PC-3 (cell line): Measurements from ENCODE around the gene GPR33.

Source experiments
- EZH2 ChIP-seq: fragments of 300-600 bp; sonication (generic); IDR thresholded peaks from one replicate; pipeline ENCODE4 v1.6.1; 2017; ENCODE audit warnings: antibody characterized with exemption, mild to moderate bottlenecking, low read length; ENCODE audit not compliant: unreplicated experiment
- TF ChIP-seq, protein P1 (sequence below): fragments of 300-600 bp; sonication (generic); conservative IDR thresholded peaks from 2 replicates; pipeline ENCODE4 v1.5.1; 2017; ENCODE audit warnings: antibody characterized with exemption, low read depth, mild to moderate bottlenecking, low read length

DNA sequence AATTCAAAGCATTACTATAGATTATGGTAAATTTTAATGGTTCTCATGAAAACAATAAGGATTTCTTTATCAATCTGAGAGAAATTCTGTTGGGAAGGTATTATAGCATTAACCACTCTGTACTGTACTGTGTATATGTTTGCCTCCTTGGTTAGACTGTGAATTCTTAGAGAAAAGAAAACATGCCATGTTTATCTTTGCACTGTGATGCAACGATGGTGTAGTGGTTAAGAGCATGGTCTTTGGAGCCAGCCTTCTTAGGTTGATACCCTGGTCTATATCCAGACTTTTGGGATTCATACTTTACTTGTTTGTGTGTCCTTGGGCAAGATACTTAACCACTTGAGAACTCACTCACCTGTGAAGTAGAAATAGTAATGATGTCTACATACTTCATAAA lies 41.2 kb upstream of the GPR33 start:
- TF ChIP-seq, protein P1, sequence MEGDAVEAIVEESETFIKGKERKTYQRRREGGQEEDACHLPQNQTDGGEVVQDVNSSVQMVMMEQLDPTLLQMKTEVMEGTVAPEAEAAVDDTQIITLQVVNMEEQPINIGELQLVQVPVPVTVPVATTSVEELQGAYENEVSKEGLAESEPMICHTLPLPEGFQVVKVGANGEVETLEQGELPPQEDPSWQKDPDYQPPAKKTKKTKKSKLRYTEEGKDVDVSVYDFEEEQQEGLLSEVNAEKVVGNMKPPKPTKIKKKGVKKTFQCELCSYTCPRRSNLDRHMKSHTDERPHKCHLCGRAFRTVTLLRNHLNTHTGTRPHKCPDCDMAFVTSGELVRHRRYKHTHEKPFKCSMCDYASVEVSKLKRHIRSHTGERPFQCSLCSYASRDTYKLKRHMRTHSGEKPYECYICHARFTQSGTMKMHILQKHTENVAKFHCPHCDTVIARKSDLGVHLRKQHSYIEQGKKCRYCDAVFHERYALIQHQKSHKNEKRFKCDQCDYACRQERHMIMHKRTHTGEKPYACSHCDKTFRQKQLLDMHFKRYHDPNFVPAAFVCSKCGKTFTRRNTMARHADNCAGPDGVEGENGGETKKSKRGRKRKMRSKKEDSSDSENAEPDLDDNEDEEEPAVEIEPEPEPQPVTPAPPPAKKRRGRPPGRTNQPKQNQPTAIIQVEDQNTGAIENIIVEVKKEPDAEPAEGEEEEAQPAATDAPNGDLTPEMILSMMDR, result no peak
- TF ChIP-seq EZH2, result no peak
